HG02588 (cell line): ENCODE results near the gene NEUROD1.
A peak's percentile ranks its signal among the peaks of the same experiment; 100 is the strongest.
"Not testable (repeated sequence)": the region's sequence is repeated elsewhere in the genome, so short reads cannot be mapped to it uniquely, and the experiment has no call there.

Experiments
- ATAC-seq: cut with Tn5 transposase; IDR thresholded peaks from one replicate; pipeline ENCODE4 v1.9.1; 2021; ENCODE audit warnings: mild to moderate bottlenecking, moderate library complexity; ENCODE audit not compliant: unreplicated experiment

Gene NEUROD1

GRCh38 chr2:181680055-181680936, at the start of gene NEUROD1:
NEUROD1 (minus strand) TSS chr2:181680517; CDS start chr2:181678860, 1,657 bp downstream.
- ATAC-seq, result peak; percentile 45

GRCh38 chr2:181725476-181725875, 45.2 kb upstream of the NEUROD1 start:
- no peak for ATAC-seq

DNA sequence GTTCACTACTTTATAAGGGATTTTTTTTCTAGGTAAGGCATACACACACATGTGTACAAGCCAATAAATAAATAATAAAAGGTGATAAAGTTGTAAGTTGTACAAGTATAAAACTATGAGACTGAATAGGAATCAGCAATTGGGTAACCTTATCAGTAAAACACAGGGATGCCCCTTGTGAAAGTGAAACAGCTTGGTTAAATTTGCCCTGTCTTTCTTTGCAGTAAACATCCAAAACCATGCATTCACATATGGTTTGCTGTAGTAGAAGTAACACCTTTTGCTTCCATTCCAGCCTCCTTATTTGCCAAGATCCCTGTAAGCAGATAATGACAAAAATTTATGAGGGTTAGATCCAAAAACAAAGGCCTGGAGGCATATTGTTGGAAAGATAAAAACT, 44.3 kb upstream of the NEUROD1 start:
- ATAC-seq, result no peak

GRCh38 chr2:181723731-181724130, 43.4 kb upstream of the NEUROD1 start:
- no peak for ATAC-seq

DNA sequence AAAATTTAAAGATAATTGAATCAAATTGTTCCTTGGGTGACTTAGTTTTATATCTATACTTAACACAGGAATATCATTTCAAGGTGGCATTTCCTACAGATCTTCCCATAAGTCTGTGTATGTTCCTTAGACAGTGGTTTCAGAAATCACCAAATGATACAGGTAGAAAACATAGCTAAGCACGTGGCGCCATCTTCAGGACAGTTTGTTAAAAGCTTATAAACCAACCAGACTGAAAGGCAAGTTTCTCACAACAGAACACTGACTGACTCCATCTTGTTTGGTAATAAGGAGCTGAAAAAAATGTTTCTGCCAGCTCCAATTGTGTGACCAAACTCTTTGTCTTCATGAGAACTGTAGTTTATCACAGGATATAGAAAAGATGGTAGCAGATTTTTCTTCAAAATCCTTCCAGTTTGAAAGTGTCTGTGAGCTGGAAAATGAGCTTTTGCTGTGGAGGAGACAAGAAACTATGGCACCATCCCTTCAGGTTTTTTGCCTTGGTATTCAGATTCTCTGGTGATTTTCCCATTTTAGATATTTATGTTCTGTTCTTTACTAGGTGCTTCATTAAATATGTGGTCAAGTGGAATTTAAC, 34.8 kb upstream of the NEUROD1 start:
- ATAC-seq, result peak; percentile 91

DNA sequence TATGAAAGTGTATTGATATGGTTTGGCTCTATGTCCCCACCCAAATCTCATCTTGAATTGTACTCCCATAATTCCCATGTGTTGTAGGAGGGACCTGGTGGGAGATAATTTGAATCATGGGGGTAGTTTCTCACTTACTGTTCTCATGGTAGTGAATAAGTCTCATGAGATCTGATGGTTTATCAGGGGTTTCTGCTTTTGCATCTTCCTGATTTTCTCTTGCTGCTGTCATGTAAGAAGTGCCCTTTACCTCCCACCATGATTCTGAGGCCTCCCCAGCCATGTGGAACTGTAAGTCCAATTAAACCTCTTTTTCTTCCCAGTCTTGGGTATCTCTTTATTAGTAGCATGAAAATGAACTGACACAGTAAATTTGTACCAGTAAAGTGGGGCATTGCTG, 30.7 kb upstream of the NEUROD1 start:
- not testable (repeated sequence) for ATAC-seq

GRCh38 chr2:181702519-181702918, 22.2 kb upstream of the NEUROD1 start:
- ATAC-seq, result not testable (repeated sequence)

DNA sequence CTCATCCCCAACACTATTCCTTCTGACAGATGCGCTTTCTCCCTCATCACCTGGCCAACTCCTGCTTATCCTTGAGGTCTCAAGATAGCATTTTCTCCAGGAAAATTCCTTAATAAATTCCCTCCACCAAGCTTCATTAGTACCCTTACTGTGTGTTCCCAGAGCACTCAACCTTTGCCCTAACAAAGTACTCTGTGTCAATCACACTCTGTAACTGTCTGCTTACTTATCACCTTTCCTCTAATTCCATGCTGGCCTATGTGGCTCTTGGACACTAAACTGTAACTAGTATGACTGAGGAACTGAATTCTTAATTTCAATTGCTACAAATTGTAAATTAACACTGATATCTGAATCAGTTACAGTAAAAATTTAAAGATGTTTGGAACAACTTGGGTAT, 17.9 kb upstream of the NEUROD1 start:
- ATAC-seq, result no peak

GRCh38 chr2:181697571-181697970, 17.3 kb upstream of the NEUROD1 start:
- ATAC-seq, result no peak

- ATAC-seq, result no peak
Observed at GRCh38 chr2:181697126-181697525, 16.8 kb upstream of the NEUROD1 start.

GRCh38 chr2:181694271-181694670, 14.0 kb upstream of the NEUROD1 start:
- no peak for ATAC-seq

GRCh38 chr2:181690860-181691259, 10.5 kb upstream of the NEUROD1 start:
- ATAC-seq, result no peak

GRCh38 chr2:181686576-181687185, 6.4 kb upstream of the NEUROD1 start:
- ATAC-seq, result no peak

DNA sequence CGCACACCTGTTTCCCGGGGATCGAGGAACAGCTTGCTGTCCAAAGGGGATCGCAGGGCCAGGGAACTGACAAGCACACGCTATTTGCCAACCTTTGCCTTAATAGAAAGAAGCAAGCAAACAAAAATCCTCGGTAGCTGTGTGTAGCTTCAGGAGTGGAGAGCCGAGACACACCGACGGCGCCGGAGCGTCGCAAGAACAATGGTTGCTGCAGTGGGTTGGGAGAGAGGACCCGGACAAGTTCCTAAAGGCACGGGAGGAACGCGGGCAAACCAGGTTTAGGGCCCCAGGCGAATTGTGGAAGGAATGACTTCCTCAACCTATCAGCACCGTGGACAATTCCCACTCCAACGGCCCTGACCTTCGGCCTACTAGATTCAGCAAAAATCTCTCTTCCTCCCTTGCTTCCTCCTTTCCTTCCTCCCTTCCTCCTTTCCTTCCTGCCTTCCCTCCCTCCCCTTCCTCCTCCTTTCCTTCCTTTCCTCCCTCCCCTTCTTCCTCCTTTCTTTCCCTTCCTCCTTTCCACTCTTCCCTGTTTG, 4.9 kb upstream of the NEUROD1 start:
- ATAC-seq, result no peak

- no peak for ATAC-seq
Observed at GRCh38 chr2:181684454-181685149, 4.3 kb upstream of the NEUROD1 start.

- no peak for ATAC-seq
Observed at GRCh38 chr2:181683518-181684453, 3.5 kb upstream of the NEUROD1 start.

DNA sequence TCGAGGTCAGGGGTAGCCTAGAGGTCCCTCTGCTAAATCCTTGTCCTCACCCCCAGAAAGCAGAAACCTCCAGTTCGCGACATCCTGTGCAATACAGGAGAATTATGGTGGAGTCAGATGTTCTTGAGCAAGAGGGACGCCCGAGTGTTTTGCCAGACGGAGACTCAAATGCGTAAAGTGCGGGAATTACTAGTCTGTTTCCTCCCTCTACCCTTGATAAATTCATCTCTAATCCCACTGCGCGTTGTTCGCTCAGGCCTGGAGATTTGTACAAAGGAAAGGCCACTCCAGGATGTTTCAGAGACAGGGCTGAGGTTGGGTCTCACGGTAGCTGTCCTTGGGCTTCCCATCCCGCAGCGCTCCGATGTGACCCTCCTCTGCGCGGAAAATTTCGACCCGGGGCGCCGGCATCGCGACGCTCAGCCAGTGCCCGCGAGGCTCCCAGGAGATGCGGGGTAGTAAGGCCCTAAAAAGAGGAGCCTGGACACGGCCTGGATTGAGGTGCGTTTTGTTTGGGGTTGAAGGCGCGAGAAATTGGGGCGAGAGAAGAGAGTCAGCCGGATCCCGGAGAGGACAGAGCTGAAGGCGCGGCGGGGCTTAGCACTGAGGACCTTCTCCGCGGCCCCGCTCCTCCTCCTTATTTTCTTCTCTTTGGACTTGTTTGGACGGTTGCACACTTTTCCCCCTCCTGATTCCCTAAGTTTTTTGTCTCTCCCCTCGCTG, 2.6 kb upstream of the NEUROD1 start:
- no peak for ATAC-seq

DNA sequence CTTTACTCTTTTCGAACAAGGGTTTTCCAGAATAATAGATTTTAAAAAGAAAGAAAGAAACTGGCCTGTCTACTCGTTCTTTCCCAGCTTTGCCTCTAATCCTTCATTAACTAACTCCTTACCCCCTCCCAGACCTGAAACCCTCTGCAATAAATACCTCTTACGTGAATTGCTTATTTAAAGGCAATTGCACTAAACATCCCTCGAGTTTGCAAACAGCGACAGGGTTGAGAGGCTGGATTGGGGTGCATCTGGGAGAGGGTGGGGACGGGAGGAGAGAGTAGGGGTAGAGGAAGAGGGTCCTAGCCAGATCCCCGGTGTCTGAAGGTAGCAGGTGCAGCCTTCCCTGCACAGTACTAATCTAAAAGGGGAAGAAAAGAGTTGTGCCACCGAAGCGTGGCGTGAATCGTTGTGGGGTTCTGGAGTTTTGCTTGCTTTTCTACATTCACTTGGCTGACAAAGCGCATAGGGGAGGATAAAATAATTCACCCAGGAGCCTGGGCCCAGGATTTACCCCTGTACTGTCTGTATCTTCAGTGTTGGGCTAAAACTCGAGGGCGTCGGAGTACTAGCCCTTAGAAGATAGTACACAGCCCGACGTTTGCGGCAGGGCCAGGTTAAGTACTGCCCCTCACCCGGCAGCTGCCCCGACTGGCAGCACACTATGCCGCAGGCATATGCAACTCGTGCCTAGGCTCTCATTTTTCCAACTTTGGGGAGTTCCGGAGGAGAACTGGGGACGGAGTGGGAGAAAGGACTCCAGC, 1.9 kb upstream of the NEUROD1 start:
- ATAC-seq, result no peak
